Endothelial cell of umbilical vein (primary cell): ENCODE results near the gene SLC22A23. TPM values are rescaled to one million over a fixed set of nuclear protein-coding genes. Genes with fewer than 3 reads are reported as not detected.

ENCODE experiments used
- BruUV-seq: library from RNA; stranded (reverse); fragments of 400-500 nt; replicated peaks from 2 replicates; lab custom pipeline; 2021; lab: Mats Ljungman, UMichigan
- CTCF ChIA-PET: fragments of 300-600, 350-600 bp; sonication (Branson Sonifier 250); formaldehyde crosslinking; loops from one replicate; lab custom pipeline; 2021; ENCODE audit warnings: antibody characterized with exemption, inconsistent platforms; lab: Charles Lee
- POLR2A ChIA-PET: fragments of 300-600, 350-600 bp; sonication (Branson Sonifier 250); formaldehyde crosslinking; loops from one replicate; lab custom pipeline; 2021; ENCODE audit warnings: antibody characterized with exemption, inconsistent platforms; lab: Charles Lee
- DNase-seq: peaks from one replicate; pipeline ENCODE4 v3.0.0-alpha.2; 2011; ENCODE audit warnings: low read depth, low spot score
- FAIRE-seq: peaks from 2 replicates; lab custom pipeline; 2011; peaks lifted over from hg19 to GRCh38; lab: Jason Lieb, UNC
- H2AFZ ChIP-seq: 2 replicates; pipeline ENCODE4 v1.6.0; 2012; ENCODE audit warnings: low read depth, low read length, control low read depth, inconsistent platforms
- H3K27ac ChIP-seq: 2 replicates; pipeline ENCODE4 v1.5.1; 2011; ENCODE audit warnings: low read depth, mild to moderate bottlenecking, control low read depth, low read length, moderate library complexity; ENCODE audit not compliant: insufficient read depth
- H3K27me3 ChIP-seq, 2 experiments: 2 replicates each; pipeline versions ENCODE4 v1.6.0 to v1.6.1; 2011; ENCODE audit warnings: low read length in 2 of 2, mixed read lengths in 1 of 2; ENCODE audit not compliant: control insufficient read depth in 2 of 2, insufficient read depth in 2 of 2
- H3K36me3 ChIP-seq, 2 experiments: 2 replicates in 1 of 2; 3 replicates in 1 of 2; pipeline ENCODE4 v1.5.1; 2011; ENCODE audit warnings: low read length in 2 of 2, mild to moderate bottlenecking in 1 of 2, moderate library complexity in 1 of 2; ENCODE audit not compliant: control insufficient read depth in 2 of 2, insufficient read depth in 2 of 2; ENCODE audit errors: extremely low read depth in 1 of 2
- H3K4me1 ChIP-seq: 3 replicates; pipeline ENCODE4 v1.5.1; 2011; ENCODE audit warnings: mild to moderate bottlenecking, low read length; ENCODE audit not compliant: control insufficient read depth, insufficient read depth; ENCODE audit errors: extremely low read depth
- H3K4me2 ChIP-seq: 2 replicates; pipeline ENCODE4 v1.6.1; 2011; ENCODE audit warnings: low read length, control low read depth, mixed read lengths; ENCODE audit not compliant: insufficient read depth
- H3K4me3 ChIP-seq, 3 experiments: fragments of 200-600 bp in 1 of 3; sonication (generic), shearing (Covaris generic) in 1 of 3; replicated peaks in 1 of 3; 2 replicates each; pipeline ENCODE4 v1.5.1; 2011 to 2016; ENCODE audit warnings: control low read depth in 3 of 3, low read length in 3 of 3, mild to moderate bottlenecking in 2 of 3, inconsistent platforms in 1 of 3, low read depth in 1 of 3, moderate library complexity in 1 of 3; ENCODE audit not compliant: insufficient read depth in 1 of 3
- H3K79me2 ChIP-seq: 2 replicates; pipeline ENCODE4 v1.6.0; 2012; ENCODE audit warnings: low read length, inconsistent platforms; ENCODE audit not compliant: control insufficient read depth, insufficient read depth
- H3K9ac ChIP-seq: replicated peaks from 2 replicates; pipeline ENCODE3; 2011; ENCODE audit warnings: low read length, control low read depth; ENCODE audit not compliant: insufficient read depth; ENCODE audit errors: extremely low read depth
- H3K9me1 ChIP-seq: replicated peaks from 3 replicates; pipeline ENCODE4 v1.6.0; 2011; ENCODE audit warnings: mild to moderate bottlenecking, low read length; ENCODE audit not compliant: control insufficient read depth, insufficient read depth; ENCODE audit errors: extremely low read depth
- H3K9me3 ChIP-seq: replicated peaks from 2 replicates; pipeline ENCODE4 v1.5.1; 2012; ENCODE audit warnings: low read length, inconsistent platforms; ENCODE audit not compliant: control insufficient read depth, insufficient read depth
- H4K20me1 ChIP-seq: replicated peaks from 2 replicates; pipeline ENCODE3; 2011; ENCODE audit warnings: mild to moderate bottlenecking, low read length; ENCODE audit not compliant: control insufficient read depth, insufficient read depth; ENCODE audit errors: extremely low read depth
- CTCF ChIP-seq, 2 donors: IDR thresholded peaks; 1 replicate in 1 of 2; 2 replicates in 1 of 2; pipeline ENCODE4 v1.5.1; 2011; ENCODE audit warnings: low read length in 2 of 2, mild to moderate bottlenecking in 2 of 2, moderate library complexity in 2 of 2, control low read depth in 1 of 2, inconsistent platforms in 1 of 2, low read depth in 1 of 2; ENCODE audit not compliant: insufficient read depth in 1 of 2; ENCODE audit errors: extremely low read depth in 1 of 2
- EZH2 ChIP-seq: IDR thresholded peaks from 2 replicates; pipeline ENCODE4 v1.6.1; 2012; ENCODE audit warnings: borderline replicate concordance, low read depth, mild to moderate bottlenecking, moderate library complexity, low read length, inconsistent platforms; ENCODE audit not compliant: severe bottlenecking
- FOS ChIP-seq: IDR thresholded peaks from 2 replicates; pipeline ENCODE4 v1.6.1; 2011; ENCODE audit warnings: mild to moderate bottlenecking, low read length, moderate library complexity, borderline replicate concordance; ENCODE audit not compliant: insufficient read depth
- GATA2 ChIP-seq: IDR thresholded peaks from 2 replicates; pipeline ENCODE4 v1.7.0; 2011; ENCODE audit warnings: low read depth, mild to moderate bottlenecking, moderate library complexity, mixed read lengths, low read length; ENCODE audit not compliant: insufficient read length, insufficient read depth
- JUN ChIP-seq: IDR thresholded peaks from 2 replicates; pipeline ENCODE4 v1.6.1; 2011; ENCODE audit warnings: borderline replicate concordance, low read depth; ENCODE audit not compliant: insufficient read length, insufficient read depth
- MAX ChIP-seq: IDR thresholded peaks from 2 replicates; pipeline ENCODE4 v1.6.1; 2011; ENCODE audit not compliant: insufficient read depth, insufficient read length
- MYC ChIP-seq: IDR thresholded peaks from one replicate; pipeline ENCODE4 v1.6.1; 2011; ENCODE audit warnings: mild to moderate bottlenecking, low read depth, low read length
- POLR2A ChIP-seq: IDR thresholded peaks from 2 replicates; pipeline ENCODE4 v1.6.1; 2012; ENCODE audit warnings: low read depth, mild to moderate bottlenecking, control low read depth, low read length
- POLR2AphosphoS5 ChIP-seq: IDR thresholded peaks from 2 replicates; pipeline ENCODE4 v1.6.1; 2012; ENCODE audit warnings: low read depth, mild to moderate bottlenecking, control low read depth, low read length, moderate library complexity; ENCODE audit not compliant: insufficient read depth
- dilution Hi-C: fragments of 300-500 bp; cut with MboI; formaldehyde crosslinking; loops from one replicate; pipeline ENCODE4 v1.15.0; 2019; ENCODE audit warnings: low sequenced_read_pairs; ENCODE audit not compliant: extremely low pct_ligation_motif_present
- intact Hi-C: fragments of 100-400 bp; cut with micrococcal nuclease; formaldehyde crosslinking; loops from one replicate; pipeline ENCODE4 v1.10.0; 2022
- polyA plus RNA-seq, 4 experiments: library from polyadenylated mRNA; depleted of rRNA in 3 of 4; stranded (reverse) in 3 of 4; unstranded in 1 of 4; fragments of >200 nt; gene quantifications; 2 replicates each; pipeline versions ENCODE4 v1.2.1 to v1.2.3, GENCODE V29; 2011 to 2012; ENCODE audit warnings: missing spikeins in 1 of 4
- total RNA-seq: library from RNA; stranded (reverse); gene quantifications from 2 replicates; pipeline ENCODE4 v1.2.3, GENCODE V29; 2021

SLC22A23 gene
- total and polyA plus RNA-seq, 2 donors (not counting 3 experiments of a cell fraction or from before 2014, with no cell fraction given), result 4.2 to 14.3 TPM

- Histone ChIP-seq H3K4me2 (no peak overlapping the region), H3K9ac (no peak overlapping the region), H3K79me2 (no peaks in the 10 kb centered on the region), H3K4me3 (no peak overlapping the region), H3K4me1 (no peaks in the 10 kb centered on the region), H3K27ac (no peak overlapping the region), H3K36me3 (no peaks in the 10 kb centered on the region), H4K20me1 (no peaks in the 10 kb centered on the region), H3K9me3 (no peaks in the 10 kb centered on the region), H2AFZ (no peak overlapping the region), H3K9me1 (no peaks in the 10 kb centered on the region), H3K27me3 (peaks cover 0 to 4% of the 10 kb centered on the region in 2 experiments)
- BruUV-seq, result no TSS peak
- intact Hi-C loops (no loop called here), dilution Hi-C loops (no loop called here)
- CTCF ChIA-PET, result interaction anchor here (1.1 kb wide), 1 partner anchor 89 kb away, joined by 3 read pairs; no protein-coding TSS in a partner anchor
- no peak for FAIRE-seq
- TF ChIP-seq POLR2A, result no peak
- no peak for TF ChIP-seq EZH2
- TF ChIP-seq CTCF (IDR thresholded peaks at IDR 0.05; ENCODE audit: extremely low read depth in 1 of 2, insufficient read depth in 1 of 2, low read depth in 1 of 2, low read length in 2 of 2), result no peak
- TF ChIP-seq MYC, result no peak
- TF ChIP-seq JUN, result no peak
- no peak for TF ChIP-seq FOS
- no peak for TF ChIP-seq GATA2
- TF ChIP-seq MAX, result no peak
- no peak for TF ChIP-seq POLR2AphosphoS5
- no peak for DNase-seq
- POLR2A ChIA-PET, result no interaction called here
Measured at GRCh38 chr6:3473773-3474172, 16.9 kb upstream of the SLC22A23 start.
